Suprapubic skin (tissue), 4 donors: ENCODE data around the gene HLCS.

Experiments
- EP300 ChIP-seq: sonication (generic); formaldehyde crosslinking; IDR thresholded peaks from one replicate; pipeline ENCODE4 v1.6.1; 2017; ENCODE audit warnings: antibody characterized with exemption
- POLR2A ChIP-seq, 2 donors: fragments of 450-650 bp; IDR thresholded peaks; one replicate each; pipeline ENCODE4 v1.6.1; 2017; ENCODE audit warnings: antibody characterized with exemption in 2 of 2, mild to moderate bottlenecking in 2 of 2, moderate library complexity in 2 of 2
- POLR2AphosphoS5 ChIP-seq, 3 donors: sonication (generic); formaldehyde crosslinking; IDR thresholded peaks; one replicate each; pipeline ENCODE4 v1.6.1; 2017; ENCODE audit warnings: antibody characterized with exemption in 3 of 3
- TF ChIP-seq, protein P1 (sequence below), 2 donors: fragments of 200-600 bp in 1 of 2; fragments of 450-650 bp in 1 of 2; sonication (generic) in 1 of 2; IDR thresholded peaks; one replicate each; pipeline ENCODE4 v1.5.1; 2016 to 2019; ENCODE audit warnings: antibody characterized with exemption in 2 of 2, mild to moderate bottlenecking in 1 of 2, moderate library complexity in 1 of 2

DNA sequence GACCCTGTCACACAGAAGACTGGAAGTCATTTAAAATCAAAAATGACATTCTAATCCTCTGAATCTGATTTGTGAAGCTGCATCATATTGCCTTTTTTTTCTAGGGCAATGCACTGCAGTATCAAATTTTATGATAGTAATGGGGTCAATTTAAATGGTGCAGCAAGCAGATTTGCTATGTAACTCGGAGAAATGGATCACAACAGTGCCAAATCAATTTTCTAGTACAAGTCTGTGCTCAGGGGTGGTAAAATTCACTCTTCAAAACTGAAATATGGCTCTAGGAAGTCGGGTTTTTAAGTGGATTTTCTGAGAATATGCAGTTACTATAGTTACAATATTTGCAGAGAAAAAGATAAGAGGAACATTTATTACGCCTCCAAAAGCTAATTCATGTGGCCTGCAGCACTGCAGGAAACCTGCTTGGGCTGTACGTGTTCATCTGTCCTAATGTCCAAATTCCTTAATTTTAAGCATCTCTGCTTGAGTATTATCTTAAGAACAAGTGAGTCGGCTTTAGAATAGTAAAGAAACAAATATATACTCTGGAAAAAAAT, 31.5 kb downstream of the HLCS start:
- TF ChIP-seq, protein P1, sequence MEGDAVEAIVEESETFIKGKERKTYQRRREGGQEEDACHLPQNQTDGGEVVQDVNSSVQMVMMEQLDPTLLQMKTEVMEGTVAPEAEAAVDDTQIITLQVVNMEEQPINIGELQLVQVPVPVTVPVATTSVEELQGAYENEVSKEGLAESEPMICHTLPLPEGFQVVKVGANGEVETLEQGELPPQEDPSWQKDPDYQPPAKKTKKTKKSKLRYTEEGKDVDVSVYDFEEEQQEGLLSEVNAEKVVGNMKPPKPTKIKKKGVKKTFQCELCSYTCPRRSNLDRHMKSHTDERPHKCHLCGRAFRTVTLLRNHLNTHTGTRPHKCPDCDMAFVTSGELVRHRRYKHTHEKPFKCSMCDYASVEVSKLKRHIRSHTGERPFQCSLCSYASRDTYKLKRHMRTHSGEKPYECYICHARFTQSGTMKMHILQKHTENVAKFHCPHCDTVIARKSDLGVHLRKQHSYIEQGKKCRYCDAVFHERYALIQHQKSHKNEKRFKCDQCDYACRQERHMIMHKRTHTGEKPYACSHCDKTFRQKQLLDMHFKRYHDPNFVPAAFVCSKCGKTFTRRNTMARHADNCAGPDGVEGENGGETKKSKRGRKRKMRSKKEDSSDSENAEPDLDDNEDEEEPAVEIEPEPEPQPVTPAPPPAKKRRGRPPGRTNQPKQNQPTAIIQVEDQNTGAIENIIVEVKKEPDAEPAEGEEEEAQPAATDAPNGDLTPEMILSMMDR (IDR thresholded peaks at IDR 0.05): no peak
- TF ChIP-seq POLR2A (IDR thresholded peaks at IDR 0.05) (no peak), POLR2AphosphoS5 (IDR thresholded peaks at IDR 0.05) (no peak), EP300 (no peak)
